ENCODE results near the gene C11orf68. TPM values are rescaled to one million over a fixed set of nuclear protein-coding genes. Genes with fewer than 3 reads are reported as not detected.

The C11orf68 gene
- total and polyA plus RNA-seq, 9 of the 15 experiments (the other 6 are each of a cell fraction or from before 2014, with no cell fraction given), result 3.6 to 35.9 (median 12.8) TPM

GRCh38 chr11:65925397-65925796 is 6.5 kb upstream of the C11orf68 start:
- ATAC-seq (no peak), DNase-seq (ENCODE audit: extremely low read depth in 1 of 4, low spot score in 3 of 4) (no peak), FAIRE-seq (no peak)
- TF ChIP-seq C11orf30 (IDR thresholded peaks at IDR 0.05; ENCODE audit: low read depth), result no peak
- TF ChIP-seq, protein P1, sequence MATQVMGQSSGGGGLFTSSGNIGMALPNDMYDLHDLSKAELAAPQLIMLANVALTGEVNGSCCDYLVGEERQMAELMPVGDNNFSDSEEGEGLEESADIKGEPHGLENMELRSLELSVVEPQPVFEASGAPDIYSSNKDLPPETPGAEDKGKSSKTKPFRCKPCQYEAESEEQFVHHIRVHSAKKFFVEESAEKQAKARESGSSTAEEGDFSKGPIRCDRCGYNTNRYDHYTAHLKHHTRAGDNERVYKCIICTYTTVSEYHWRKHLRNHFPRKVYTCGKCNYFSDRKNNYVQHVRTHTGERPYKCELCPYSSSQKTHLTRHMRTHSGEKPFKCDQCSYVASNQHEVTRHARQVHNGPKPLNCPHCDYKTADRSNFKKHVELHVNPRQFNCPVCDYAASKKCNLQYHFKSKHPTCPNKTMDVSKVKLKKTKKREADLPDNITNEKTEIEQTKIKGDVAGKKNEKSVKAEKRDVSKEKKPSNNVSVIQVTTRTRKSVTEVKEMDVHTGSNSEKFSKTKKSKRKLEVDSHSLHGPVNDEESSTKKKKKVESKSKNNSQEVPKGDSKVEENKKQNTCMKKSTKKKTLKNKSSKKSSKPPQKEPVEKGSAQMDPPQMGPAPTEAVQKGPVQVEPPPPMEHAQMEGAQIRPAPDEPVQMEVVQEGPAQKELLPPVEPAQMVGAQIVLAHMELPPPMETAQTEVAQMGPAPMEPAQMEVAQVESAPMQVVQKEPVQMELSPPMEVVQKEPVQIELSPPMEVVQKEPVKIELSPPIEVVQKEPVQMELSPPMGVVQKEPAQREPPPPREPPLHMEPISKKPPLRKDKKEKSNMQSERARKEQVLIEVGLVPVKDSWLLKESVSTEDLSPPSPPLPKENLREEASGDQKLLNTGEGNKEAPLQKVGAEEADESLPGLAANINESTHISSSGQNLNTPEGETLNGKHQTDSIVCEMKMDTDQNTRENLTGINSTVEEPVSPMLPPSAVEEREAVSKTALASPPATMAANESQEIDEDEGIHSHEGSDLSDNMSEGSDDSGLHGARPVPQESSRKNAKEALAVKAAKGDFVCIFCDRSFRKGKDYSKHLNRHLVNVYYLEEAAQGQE (IDR thresholded peaks at IDR 0.05; ENCODE audit: borderline replicate concordance), result peak; percentile 28
- TF ChIP-seq, protein P1 (CRISPR knock-in tag; IDR thresholded peaks at IDR 0.05; ENCODE audit: low read depth), result no peak
- Histone ChIP-seq H3K9ac (ENCODE audit: insufficient read depth in 1 of 2, low read depth in 2 of 2, low read length in 2 of 2) (no peak overlapping the region), H3K9me1 (ENCODE audit: control insufficient read depth, insufficient read depth, low read length) (no peaks in the 10 kb centered on the region), H4K20me1 (replicated peaks; ENCODE audit: control insufficient read depth, insufficient read depth, low read length) (no peaks in the 10 kb centered on the region), H3K79me2 (ENCODE audit: control insufficient read depth, insufficient read depth, low read length) (peaks cover 2% of the 10 kb centered on the region; the same call in 1 of the 3 replicates), H3K27me3 (ENCODE audit: control insufficient read depth in 2 of 2, insufficient read depth in 2 of 2, low read length in 2 of 2) (no peaks in the 10 kb centered on the region), H3K4me1 (replicated peaks in 1 of 2; ENCODE audit: control insufficient read depth in 2 of 2, insufficient read depth in 2 of 2, low read length in 2 of 2) (peaks cover 15 to 40% of the 10 kb centered on the region in 2 experiments), H3K36me3 (ENCODE audit: control insufficient read depth, insufficient read depth, low read length) (peaks cover 20% of the 10 kb centered on the region; the same call in 1 of the 3 replicates), H3K4me3 (no peak overlapping the region), H3K9me3 (replicated peaks; ENCODE audit: control insufficient read depth, insufficient read depth, low read depth, low read length) (no peaks in the 10 kb centered on the region), H3K4me2 (ENCODE audit: insufficient read depth, low read length) (no peak overlapping the region), H2AFZ (ENCODE audit: low read depth, low read length) (no peak overlapping the region), H3K27ac (ENCODE audit: extremely low read depth, low read depth, low read length) (no peak overlapping the region)
- 15% methylated on average over 2 of the region's 2 CpGs for WGBS (ENCODE audit: insufficient coverage, low coverage, missing lambda C conversion rate)
- intact Hi-C loops (cut with micrococcal nuclease), result no loop called here
- no TSS peak for BruUV-seq (replicated peaks)
- POLR2A ChIA-PET, result interaction anchor here (0.7 to 1.6 kb wide), 3 partner anchors 33 to 260 kb away, joined by 3 to 5 read pairs (median 3); no protein-coding TSS in a partner anchor
- CTCF ChIA-PET (ENCODE audit: low intra/inter-chr PET ratio), result no interaction called here
- in situ Hi-C loops (cut with MboI), result no loop called here
